Cardiac muscle cell (in vitro differentiated cells and primary cell): ENCODE data around the gene ANKRD53. TPM values are rescaled to one million over a fixed set of nuclear protein-coding genes. Genes with fewer than 3 reads are reported as not detected.

Source experiments
- DNase-seq, 2 donors: peaks; one replicate each; pipeline versions ENCODE4 v3.0.0 to v3.0.0-alpha.2; 2010 to 2017; ENCODE audit warnings: low read depth in 1 of 2, low spot score in 1 of 2
- H3K27ac ChIP-seq: fragments of 200-600 bp; sonication (generic); 2 replicates; pipeline ENCODE4 v1.5.1; 2016
- H3K27me3 ChIP-seq: fragments of 200-600 bp; sonication (generic); 2 replicates; pipeline ENCODE4 v1.6.0; 2016; ENCODE audit warnings: control low read depth
- H3K36me3 ChIP-seq: fragments of 200-600 bp; sonication (generic); 2 replicates; pipeline ENCODE4 v1.5.1; 2016; ENCODE audit warnings: control low read depth
- H3K4me1 ChIP-seq: fragments of 200-600 bp; sonication (generic); 2 replicates; pipeline ENCODE4 v1.8.1; 2017; ENCODE audit warnings: low read depth, mild to moderate bottlenecking, mixed run types
- H3K4me3 ChIP-seq: fragments of 200-600 bp; sonication (generic); 2 replicates; pipeline ENCODE4 v1.5.1; 2016; ENCODE audit warnings: mild to moderate bottlenecking
- H3K9me3 ChIP-seq: fragments of 200-600 bp; sonication (generic); 2 replicates; pipeline ENCODE4 v1.5.1; 2017; ENCODE audit warnings: low read depth, mild to moderate bottlenecking, control low read depth
- polyA plus RNA-seq: library from polyadenylated mRNA; unstranded; fragments of >200 nt; fragmentation: Nextera tagmentation; extraction: Ambion mirVana; gene quantifications from 2 replicates; pipeline ENCODE4 v1.2.1, GENCODE V29; 2016
- total RNA-seq: library from RNA; depleted of rRNA; stranded (reverse); fragments of >200 nt; gene quantifications from 2 replicates; pipeline ENCODE4 v1.2.3, GENCODE V29; 2016
- TF ChIP-seq, protein P1 (sequence below): IDR thresholded peaks from 2 replicates; pipeline ENCODE4 v1.5.1; 2012; ENCODE audit warnings: low read depth, mild to moderate bottlenecking, low read length

The ANKRD53 gene
- total and polyA plus RNA-seq, 2 experiments from 2014 or later, result 0.92 to 0.99 TPM

DNA sequence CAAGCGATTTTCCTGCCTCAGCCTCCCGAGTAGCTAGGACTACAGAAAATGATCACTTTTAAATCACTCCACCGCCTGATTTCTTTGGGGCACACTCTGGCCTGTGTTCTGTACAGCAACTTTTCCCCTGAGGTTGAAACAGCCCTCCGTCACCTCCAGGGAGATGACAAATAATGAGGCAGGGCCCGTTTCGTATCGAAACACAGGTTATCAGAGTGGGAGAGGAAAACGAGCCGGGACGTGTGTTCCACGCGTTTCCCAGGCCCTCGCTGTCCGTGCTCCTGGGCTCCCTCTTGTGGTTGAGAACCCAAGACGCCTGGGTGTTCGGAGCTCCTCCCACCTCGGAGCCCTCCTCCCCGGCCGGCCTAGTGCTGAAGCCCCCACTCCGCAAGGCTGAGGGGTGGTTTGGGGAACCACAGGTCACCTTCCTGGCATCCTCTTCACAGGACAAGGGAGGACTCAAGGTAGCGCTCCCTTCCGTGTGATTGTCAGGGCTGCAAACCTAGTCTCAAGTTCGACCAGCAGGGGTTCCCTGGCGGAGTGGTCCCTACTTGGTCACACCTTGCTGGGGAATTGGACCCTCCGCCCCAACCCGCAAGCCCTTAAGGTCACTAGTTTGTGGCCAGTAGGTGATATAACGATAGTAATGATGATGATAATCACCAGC lies 30.0 kb upstream of the ANKRD53 start:
- H3K4me1 ChIP-seq, result peaks cover 2% of the 10 kb centered on the region
- H3K9me3 ChIP-seq, result no peaks in the 10 kb centered on the region
- no peak overlapping the region for H3K4me3 ChIP-seq
- DNase-seq, result peak; percentile 79 to 80
- no peaks in the 10 kb centered on the region for H3K36me3 ChIP-seq
- peaks cover 71% of the 10 kb centered on the region for H3K27me3 ChIP-seq
- H3K27ac ChIP-seq, result no peak overlapping the region
- TF ChIP-seq, protein P1, sequence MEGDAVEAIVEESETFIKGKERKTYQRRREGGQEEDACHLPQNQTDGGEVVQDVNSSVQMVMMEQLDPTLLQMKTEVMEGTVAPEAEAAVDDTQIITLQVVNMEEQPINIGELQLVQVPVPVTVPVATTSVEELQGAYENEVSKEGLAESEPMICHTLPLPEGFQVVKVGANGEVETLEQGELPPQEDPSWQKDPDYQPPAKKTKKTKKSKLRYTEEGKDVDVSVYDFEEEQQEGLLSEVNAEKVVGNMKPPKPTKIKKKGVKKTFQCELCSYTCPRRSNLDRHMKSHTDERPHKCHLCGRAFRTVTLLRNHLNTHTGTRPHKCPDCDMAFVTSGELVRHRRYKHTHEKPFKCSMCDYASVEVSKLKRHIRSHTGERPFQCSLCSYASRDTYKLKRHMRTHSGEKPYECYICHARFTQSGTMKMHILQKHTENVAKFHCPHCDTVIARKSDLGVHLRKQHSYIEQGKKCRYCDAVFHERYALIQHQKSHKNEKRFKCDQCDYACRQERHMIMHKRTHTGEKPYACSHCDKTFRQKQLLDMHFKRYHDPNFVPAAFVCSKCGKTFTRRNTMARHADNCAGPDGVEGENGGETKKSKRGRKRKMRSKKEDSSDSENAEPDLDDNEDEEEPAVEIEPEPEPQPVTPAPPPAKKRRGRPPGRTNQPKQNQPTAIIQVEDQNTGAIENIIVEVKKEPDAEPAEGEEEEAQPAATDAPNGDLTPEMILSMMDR, result peak; percentile 95

DNA sequence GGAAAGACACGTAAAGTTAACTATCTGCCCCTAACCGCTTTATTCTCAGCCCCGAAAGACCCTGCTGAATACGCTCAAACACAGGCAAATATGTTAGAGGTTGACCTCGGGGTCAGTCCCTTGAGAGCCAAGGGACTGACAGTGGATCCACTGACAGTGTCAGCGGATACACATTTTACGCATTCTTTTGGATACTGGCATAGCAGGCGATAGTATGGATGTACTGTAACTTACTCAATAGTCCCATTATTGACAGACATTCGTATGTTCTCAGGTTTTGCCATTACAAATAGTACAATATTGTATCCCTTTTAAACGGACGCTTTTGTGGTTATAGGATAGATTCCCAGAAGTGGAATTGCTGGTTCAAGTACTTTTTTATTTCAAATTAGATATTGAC lies 29.3 kb upstream of the ANKRD53 start:
- Histone ChIP-seq H3K27me3 (peaks cover 77% of the 10 kb centered on the region), H3K36me3 (no peaks in the 10 kb centered on the region), H3K4me3 (no peak overlapping the region), H3K4me1 (no peaks in the 10 kb centered on the region), H3K27ac (no peak overlapping the region), H3K9me3 (no peaks in the 10 kb centered on the region)
- TF ChIP-seq, protein P1, result no peak
- DNase-seq, result no peak

DNA sequence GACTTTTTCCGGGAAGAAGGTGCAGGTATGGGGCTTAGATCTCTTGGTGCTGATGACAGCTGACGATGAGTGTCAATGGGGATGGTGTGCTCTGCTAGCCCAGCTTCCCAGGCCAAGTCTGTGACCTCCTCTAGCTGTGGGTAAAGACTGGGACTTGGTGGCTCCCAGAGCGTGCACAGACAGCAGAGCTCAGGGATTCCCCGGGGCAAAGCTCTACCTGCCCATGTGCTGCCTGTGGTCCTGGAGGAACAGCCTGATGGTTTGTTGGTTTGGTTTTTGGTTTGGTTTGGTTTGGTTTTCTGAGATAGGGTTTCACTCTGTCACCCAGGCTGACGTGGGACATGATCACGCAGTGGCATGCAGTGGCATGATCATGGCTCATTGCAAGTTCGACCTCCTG lies 23.5 kb upstream of the ANKRD53 start:
- Histone ChIP-seq H3K27ac (no peak overlapping the region), H3K9me3 (no peaks in the 10 kb centered on the region), H3K4me1 (no peaks in the 10 kb centered on the region), H3K4me3 (no peak overlapping the region), H3K27me3 (peaks cover 77% of the 10 kb centered on the region), H3K36me3 (no peaks in the 10 kb centered on the region)
- no peak for DNase-seq
- TF ChIP-seq, protein P1, result no peak

DNA sequence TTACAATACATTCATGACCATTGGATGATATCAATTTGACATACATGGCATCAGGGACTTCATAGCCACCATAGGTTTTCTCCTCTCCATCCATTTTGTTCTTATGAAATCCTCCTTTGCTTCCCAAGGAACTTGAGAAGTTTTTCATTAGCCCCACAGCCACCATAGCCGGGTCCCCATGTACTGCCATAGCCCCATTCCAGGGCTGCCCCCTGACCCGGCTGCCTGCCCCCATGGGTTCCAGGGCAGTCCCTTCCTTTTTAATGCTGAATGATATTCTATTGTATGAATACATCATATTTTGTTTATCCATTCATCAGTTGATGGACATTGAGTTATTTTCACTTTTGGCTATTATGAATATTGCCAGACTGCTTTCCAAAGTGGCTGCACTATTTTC lies 22.3 kb upstream of the ANKRD53 start:
- no peaks in the 10 kb centered on the region for H3K4me1 ChIP-seq
- DNase-seq, result no peak
- no peaks in the 10 kb centered on the region for H3K9me3 ChIP-seq
- no peak overlapping the region for H3K4me3 ChIP-seq
- no peak overlapping the region for H3K27ac ChIP-seq
- TF ChIP-seq, protein P1, result no peak
- H3K36me3 ChIP-seq, result no peaks in the 10 kb centered on the region
- H3K27me3 ChIP-seq, result peaks cover 70% of the 10 kb centered on the region

DNA sequence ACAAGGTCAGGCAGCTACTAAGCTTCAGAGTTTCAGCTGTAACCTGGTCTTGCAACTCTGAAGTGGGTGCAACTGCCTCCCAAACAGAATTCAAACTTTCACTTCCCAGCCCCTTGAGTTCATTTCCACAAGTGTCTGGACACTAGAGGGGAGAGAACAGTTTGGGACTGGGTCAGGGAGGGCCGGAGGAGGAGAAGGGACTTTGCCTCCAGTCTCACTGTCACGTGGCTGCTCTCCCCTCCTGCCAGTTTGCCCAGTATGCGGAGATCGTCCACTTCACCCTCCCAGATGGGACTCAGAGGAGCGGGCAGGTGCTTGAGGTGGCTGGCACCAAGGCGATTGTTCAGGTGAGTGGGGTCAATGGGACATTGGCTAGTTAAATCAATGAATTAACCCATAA lies 20.6 kb upstream of the ANKRD53 start:
- H3K4me1 ChIP-seq, result no peaks in the 10 kb centered on the region
- H3K27ac ChIP-seq, result no peak overlapping the region
- no peaks in the 10 kb centered on the region for H3K36me3 ChIP-seq
- TF ChIP-seq, protein P1, result no peak
- no peak overlapping the region for H3K4me3 ChIP-seq
- no peak for DNase-seq
- peaks cover 69% of the 10 kb centered on the region for H3K27me3 ChIP-seq
- H3K9me3 ChIP-seq, result no peaks in the 10 kb centered on the region
